Frontal cortex (tissue), 4 donors: Measurements from ENCODE around the gene FERMT3. TPM values are rescaled to one million over a fixed set of nuclear protein-coding genes. Genes with fewer than 3 reads are reported as not detected.
A peak's percentile ranks its signal among the peaks of the same experiment; 100 is the strongest.
"Not testable (repeated sequence)": the region's sequence is repeated elsewhere in the genome, so short reads cannot be mapped to it uniquely, and the experiment has no call there.

Source experiments
- DNase-seq, 2 donors: peaks; one replicate each; pipeline ENCODE4 v3.0.0; 2012; ENCODE audit warnings: low spot score in 2 of 2
- FAIRE-seq: peaks from 2 replicates; lab custom pipeline; 2012; peaks lifted over from hg19 to GRCh38; lab: Jason Lieb, UNC
- total RNA-seq: library from RNA; depleted of rRNA; stranded (reverse); fragments of >200 nt; gene quantifications from one replicate; pipeline ENCODE4 v1.2.3, GENCODE V29; 2014
- donor health status: control.
- donor health status: control.
- donor health status: control.

FERMT3 gene
- total RNA-seq, 1 donor from 2014 or later, result 0.41 TPM

- FAIRE-seq (no peak), DNase-seq (peak in 1 of 2 donors; percentile 75)
These were observed 39.5 kb downstream of the FERMT3 start for GRCh38 chr11:64245797-64246620.

GRCh38 chr11:64246621-64246870 is 40.0 kb downstream of the FERMT3 start:
- DNase-seq, FAIRE-seq: not testable (repeated sequence)

- FAIRE-seq, result no peak
- peak; percentile 91 to 93 for DNase-seq
These were observed 40.6 kb downstream of the FERMT3 start, which contains the start of gene PPP1R14B for GRCh38 chr11:64246871-64247728. Gene PPP1R14B (minus strand): TSS chr11:64246943. CDS start chr11:64246673, 270 bp downstream.

- DNase-seq, result no peak
- no peak for FAIRE-seq
These were observed 41.4 kb downstream of the FERMT3 start for GRCh38 chr11:64247729-64248531.

- no peak for FAIRE-seq
- no peak for DNase-seq
These were observed 42.1 kb downstream of the FERMT3 start for GRCh38 chr11:64248578-64248977.

- DNase-seq (no peak), FAIRE-seq (no peak)
These were observed 42.5 kb downstream of the FERMT3 start for GRCh38 chr11:64249038-64249437.

GRCh38 chr11:64249563-64250414 is 43.3 kb downstream of the FERMT3 start:
- FAIRE-seq (no peak), DNase-seq (no peak)

- no peak for DNase-seq
- no peak for FAIRE-seq
These were observed 44.0 kb downstream of the FERMT3 start for GRCh38 chr11:64250415-64251015.

GRCh38 chr11:64251016-64251752 is 44.7 kb downstream of the FERMT3 start, which contains the start of gene PLCB3:
Gene PLCB3 (plus strand): TSS chr11:64251530. CDS start chr11:64251650, 120 bp downstream.
- DNase-seq, result peak; percentile 90 to 95
- no peak for FAIRE-seq

- DNase-seq (no peak), FAIRE-seq (no peak)
These were observed 45.2 kb downstream of the FERMT3 start for GRCh38 chr11:64251753-64252002.

- DNase-seq (peak in 1 of 2 donors; percentile 58), FAIRE-seq (no peak)
These were observed 45.7 kb downstream of the FERMT3 start for GRCh38 chr11:64252003-64252872.

GRCh38 chr11:64253043-64253442 is 46.5 kb downstream of the FERMT3 start:
- DNase-seq, result no peak
- FAIRE-seq, result no peak

- FAIRE-seq, result no peak
- peak; percentile 61 to 62 for DNase-seq
These were observed 47.0 kb downstream of the FERMT3 start for GRCh38 chr11:64253481-64253880.

GRCh38 chr11:64254326-64254725 is 47.8 kb downstream of the FERMT3 start:
- FAIRE-seq (no peak), DNase-seq (no peak)

GRCh38 chr11:64255135-64256128 is 48.9 kb downstream of the FERMT3 start:
- DNase-seq (no peak), FAIRE-seq (no peak)

- FAIRE-seq, result no peak
- DNase-seq, result no peak
These were observed 49.8 kb downstream of the FERMT3 start for GRCh38 chr11:64256300-64256699.
